CD4-positive, alpha-beta T cell (primary cell): ENCODE data around the gene ABL1. TPM values are rescaled to one million over a fixed set of nuclear protein-coding genes. Genes with fewer than 3 reads are reported as not detected.

ENCODE experiments used
- ATAC-seq: fragments of 200-7000 bp; cut with Tn5 transposase; one replicate; pipeline ENCODE4 v1.10.0; 2022; ENCODE audit warnings: mild to moderate bottlenecking; ENCODE audit not compliant: poor library complexity
- CTCF ChIA-PET: fragments of 350-600 bp; sonication (Branson Sonifier 250); formaldehyde crosslinking; loops from one replicate; lab custom pipeline; 2021; ENCODE audit warnings: antibody characterized with exemption, inconsistent platforms; lab: Charles Lee
- POLR2A ChIA-PET: fragments of 350-600 bp; sonication (Branson Sonifier 250); formaldehyde crosslinking; loops from one replicate; lab custom pipeline; 2021; ENCODE audit warnings: antibody characterized with exemption, inconsistent platforms; lab: Charles Lee
- DNase-seq, 14 experiments: peaks; one replicate each; pipeline ENCODE4 v3.0.0-alpha.2; 2013 to 2020; ENCODE audit warnings: mixed read lengths in 2 of 14
- H3K27ac ChIP-seq, 2 donors: one replicate each; pipeline versions ENCODE4 v1.5.1 to v1.7.0; 2013; ENCODE audit warnings: low read length in 2 of 2, low read depth in 1 of 2, mild to moderate bottlenecking in 1 of 2
- H3K27me3 ChIP-seq, 2 experiments: 1 replicate in 1 of 2; 2 replicates in 1 of 2; pipeline versions ENCODE4 v1.6.1 to v1.7.0; 2013; ENCODE audit warnings: low read length in 2 of 2, control low read depth in 1 of 2, mild to moderate bottlenecking in 1 of 2, moderate library complexity in 1 of 2; ENCODE audit not compliant: insufficient read depth in 2 of 2, control insufficient read depth in 1 of 2
- H3K36me3 ChIP-seq: one replicate; pipeline ENCODE4 v1.6.1; 2013; ENCODE audit warnings: low read length, control low read depth; ENCODE audit not compliant: insufficient read depth
- H3K4me1 ChIP-seq: one replicate; pipeline ENCODE4 v1.6.1; 2013; ENCODE audit warnings: low read length, control low read depth; ENCODE audit not compliant: insufficient read depth
- H3K4me3 ChIP-seq: one replicate; pipeline ENCODE4 v1.5.1; 2013; ENCODE audit warnings: mild to moderate bottlenecking, low read length, moderate library complexity
- H3K9me3 ChIP-seq, 2 experiments: 1 replicate in 1 of 2; 2 replicates in 1 of 2; pipeline versions ENCODE4 v1.6.1 to v1.7.0; 2013; ENCODE audit warnings: low read length in 2 of 2, mild to moderate bottlenecking in 2 of 2, control low read depth in 1 of 2, moderate library complexity in 1 of 2; ENCODE audit not compliant: control insufficient read depth in 1 of 2, insufficient read depth in 1 of 2
- H3K27ac Mint-ChIP-seq: one replicate; pipeline ENCODE4 v1.8.0; 2020; ENCODE audit warnings: mixed read lengths
- H3K27me3 Mint-ChIP-seq: one replicate; pipeline ENCODE4 v1.8.0; 2021; ENCODE audit warnings: mixed read lengths
- H3K36me3 Mint-ChIP-seq: one replicate; pipeline ENCODE4 v1.8.0; 2021; ENCODE audit warnings: low read depth, mixed read lengths
- H3K4me1 Mint-ChIP-seq: one replicate; pipeline ENCODE4 v1.8.0; 2021; ENCODE audit warnings: low read depth, mixed read lengths
- H3K4me3 Mint-ChIP-seq: one replicate; pipeline ENCODE4 v1.8.0; 2020; ENCODE audit warnings: mild to moderate bottlenecking, mixed read lengths
- H3K9me3 Mint-ChIP-seq: one replicate; pipeline ENCODE4 v1.8.0; 2020; ENCODE audit warnings: mixed read lengths
- intact Hi-C, 2 experiments: fragments of 100-400 bp; cut with DNase I in 1 of 2; cut with micrococcal nuclease in 1 of 2; formaldehyde crosslinking; loops; one replicate each; pipeline versions ENCODE4 v1.15.1 to v1.9.0; 2023 to 2025; cut with DNase I, micrococcal nuclease
- total RNA-seq, 174 experiments: library from RNA in 2 of 174; stranded (reverse) in 2 of 174; gene quantifications; one replicate each; pipeline ENCODE4 v1.2.3 and lab custom pipeline; 2021 to 2026
- TF ChIP-seq, protein P1 (sequence below): fragments of 200-600 bp; IDR thresholded peaks from one replicate; pipeline ENCODE4 v1.8.0; 2022; ENCODE audit warnings: antibody characterized with exemption, mild to moderate bottlenecking

The ABL1 gene
- total RNA-seq, 2 experiments from 2014 or later: 29.8 to 33.7 TPM

DNA sequence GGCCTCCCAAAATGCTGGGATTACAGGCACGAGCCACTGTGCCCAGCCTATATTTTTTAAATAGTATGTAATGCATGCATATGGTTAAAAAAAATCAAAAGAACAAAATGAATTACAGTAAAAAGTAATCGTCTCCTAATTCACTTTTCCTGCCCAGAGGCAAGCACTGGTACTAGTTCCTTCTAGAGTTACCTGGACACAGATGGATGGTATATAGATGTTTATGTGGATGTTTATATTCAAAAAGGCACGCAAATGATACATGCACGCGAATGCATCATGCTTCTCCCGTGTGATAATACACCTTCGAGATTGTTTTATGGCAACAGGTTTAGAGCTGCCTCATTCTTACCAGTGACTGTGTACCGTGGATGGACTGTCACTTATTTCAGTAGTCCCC, 21.4 kb downstream of the ABL1 start:
- H3K9me3 ChIP-seq: no peaks in the 10 kb centered on the region
- no peak overlapping the region for H3K4me3 ChIP-seq
- H3K27me3 Mint-ChIP-seq: no peaks in the 10 kb centered on the region
- H3K27ac ChIP-seq: no peak overlapping the region
- no peak for ATAC-seq
- intact Hi-C loops: no loop called here
- H3K4me1 Mint-ChIP-seq: no peaks in the 10 kb centered on the region
- H3K4me1 ChIP-seq: no peaks in the 10 kb centered on the region
- H3K9me3 Mint-ChIP-seq: no peaks in the 10 kb centered on the region
- H3K36me3 ChIP-seq: peaks cover 31% of the 10 kb centered on the region
- TF ChIP-seq, protein P1, sequence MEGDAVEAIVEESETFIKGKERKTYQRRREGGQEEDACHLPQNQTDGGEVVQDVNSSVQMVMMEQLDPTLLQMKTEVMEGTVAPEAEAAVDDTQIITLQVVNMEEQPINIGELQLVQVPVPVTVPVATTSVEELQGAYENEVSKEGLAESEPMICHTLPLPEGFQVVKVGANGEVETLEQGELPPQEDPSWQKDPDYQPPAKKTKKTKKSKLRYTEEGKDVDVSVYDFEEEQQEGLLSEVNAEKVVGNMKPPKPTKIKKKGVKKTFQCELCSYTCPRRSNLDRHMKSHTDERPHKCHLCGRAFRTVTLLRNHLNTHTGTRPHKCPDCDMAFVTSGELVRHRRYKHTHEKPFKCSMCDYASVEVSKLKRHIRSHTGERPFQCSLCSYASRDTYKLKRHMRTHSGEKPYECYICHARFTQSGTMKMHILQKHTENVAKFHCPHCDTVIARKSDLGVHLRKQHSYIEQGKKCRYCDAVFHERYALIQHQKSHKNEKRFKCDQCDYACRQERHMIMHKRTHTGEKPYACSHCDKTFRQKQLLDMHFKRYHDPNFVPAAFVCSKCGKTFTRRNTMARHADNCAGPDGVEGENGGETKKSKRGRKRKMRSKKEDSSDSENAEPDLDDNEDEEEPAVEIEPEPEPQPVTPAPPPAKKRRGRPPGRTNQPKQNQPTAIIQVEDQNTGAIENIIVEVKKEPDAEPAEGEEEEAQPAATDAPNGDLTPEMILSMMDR: no peak
- no peak overlapping the region for H3K4me3 Mint-ChIP-seq
- no peak for DNase-seq
- H3K27me3 ChIP-seq: no peaks in the 10 kb centered on the region
- POLR2A ChIA-PET: no interaction called here
- H3K36me3 Mint-ChIP-seq: peaks cover 45% of the 10 kb centered on the region
- CTCF ChIA-PET: no interaction called here
- H3K27ac Mint-ChIP-seq: no peak overlapping the region

DNA sequence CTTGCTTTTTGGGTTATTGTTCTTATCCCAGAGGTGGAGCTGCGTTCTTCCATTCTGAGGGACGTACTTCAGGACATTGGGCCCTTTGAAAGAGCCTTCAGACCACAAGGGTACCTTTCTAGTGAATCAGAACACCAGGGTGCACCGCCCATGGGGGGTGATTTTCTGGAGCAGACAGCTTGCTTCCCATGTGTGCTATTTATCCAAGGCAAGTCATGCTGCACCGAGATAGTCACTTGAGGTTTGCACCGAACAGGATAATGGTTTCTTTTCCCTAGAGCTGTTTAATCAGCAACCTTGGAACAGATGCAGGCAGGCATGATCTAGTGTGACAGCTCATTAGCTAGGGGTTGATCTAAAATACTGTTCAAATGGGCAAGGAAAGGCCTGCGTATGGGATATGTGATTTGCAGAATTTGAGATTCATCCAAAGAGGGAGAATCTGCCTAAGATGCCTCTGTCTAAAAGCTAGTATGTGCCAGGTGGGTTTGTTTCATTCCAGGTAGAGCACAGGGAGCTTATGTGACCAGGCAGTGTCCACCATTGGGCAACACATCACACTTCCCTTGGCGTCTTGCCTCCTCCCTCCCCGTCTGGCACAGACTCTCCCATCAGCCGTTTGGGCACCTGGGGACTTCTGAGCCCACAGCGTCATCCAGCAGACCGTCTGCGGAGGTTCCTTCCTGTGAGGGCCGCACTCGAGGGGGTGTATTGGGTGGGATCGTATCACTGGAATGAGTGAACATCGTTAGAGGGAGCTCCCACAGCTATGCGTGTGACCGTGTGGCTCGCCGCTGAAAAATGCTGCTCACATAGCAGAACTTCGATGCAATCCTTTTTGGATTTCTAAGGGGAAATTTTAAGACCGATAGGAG, 23.0 kb downstream of the ABL1 start:
- POLR2A ChIA-PET: no interaction called here
- peaks cover 51% of the 10 kb centered on the region for H3K36me3 Mint-ChIP-seq

DNA sequence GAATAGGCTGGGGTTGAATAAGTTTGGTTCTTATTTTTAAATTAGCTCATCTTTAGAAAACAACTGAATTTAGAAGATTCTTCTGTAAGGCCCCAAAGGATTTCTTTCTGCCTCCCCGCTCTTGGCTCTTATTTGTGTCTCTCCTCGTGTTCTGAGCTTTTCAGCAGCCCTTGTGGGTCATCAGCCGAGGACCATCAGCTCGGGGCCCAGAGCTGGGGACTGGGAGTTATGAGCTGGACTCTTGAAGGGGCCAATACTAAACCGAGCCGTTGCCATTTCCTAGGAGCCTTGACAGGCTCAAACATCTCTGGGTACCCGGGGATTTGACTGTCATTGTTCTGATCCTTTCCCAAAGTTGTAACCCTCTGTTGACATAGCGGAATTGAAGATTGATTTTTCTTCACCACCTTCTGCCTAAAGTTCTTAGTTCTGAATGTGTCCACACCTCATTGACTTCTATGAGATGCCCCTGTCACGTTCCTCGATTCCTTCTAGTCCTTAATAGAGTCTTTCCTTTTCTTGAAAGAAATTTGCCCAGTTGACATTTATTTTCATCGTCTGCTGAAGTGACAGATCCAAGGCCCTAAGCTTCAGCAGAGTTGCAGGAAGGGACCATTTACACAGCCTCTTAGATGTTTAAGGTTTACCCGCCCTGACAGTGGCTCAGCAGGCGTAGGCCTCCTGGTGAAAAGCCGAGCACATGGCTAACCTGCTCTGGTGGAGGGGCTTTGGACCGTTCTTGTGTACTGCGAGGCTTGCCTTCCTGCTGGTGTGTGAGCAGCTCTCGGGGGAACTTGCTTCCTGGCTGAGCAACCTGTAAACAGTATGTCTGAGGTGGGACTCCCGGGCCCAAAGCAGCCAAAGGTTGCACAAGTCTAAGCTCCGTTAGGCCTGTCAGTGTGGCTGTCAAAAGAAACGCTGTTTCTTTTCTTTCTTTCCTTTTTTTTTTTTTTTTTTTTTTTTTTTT, 24.0 kb downstream of the ABL1 start:
- Mint-ChIP-seq H3K4me1 (no peaks in the 10 kb centered on the region), H3K4me3 (no peak overlapping the region), H3K27ac (no peak overlapping the region), H3K9me3 (no peaks in the 10 kb centered on the region), H3K27me3 (no peaks in the 10 kb centered on the region), H3K36me3 (peaks cover 48% of the 10 kb centered on the region)
- CTCF ChIA-PET: no interaction called here
- Histone ChIP-seq H3K9me3 (no peaks in the 10 kb centered on the region), H3K27ac (no peak overlapping the region), H3K4me1 (no peaks in the 10 kb centered on the region), H3K27me3 (no peaks in the 10 kb centered on the region), H3K4me3 (no peak overlapping the region), H3K36me3 (peaks cover 31% of the 10 kb centered on the region)
- DNase-seq (no peak), ATAC-seq (no peak)
- POLR2A ChIA-PET: no interaction called here
- intact Hi-C loops: no loop called here
- TF ChIP-seq, protein P1: no peak

More for the DNA sequence above, 23.0 kb downstream of the ABL1 start:
- Histone ChIP-seq H3K27ac (no peak overlapping the region), H3K27me3 (no peaks in the 10 kb centered on the region), H3K4me3 (no peak overlapping the region), H3K4me1 (no peaks in the 10 kb centered on the region), H3K9me3 (no peaks in the 10 kb centered on the region), H3K36me3 (peaks cover 31% of the 10 kb centered on the region)
- CTCF ChIA-PET: no interaction called here
- Mint-ChIP-seq H3K9me3 (no peaks in the 10 kb centered on the region), H3K4me3 (no peak overlapping the region), H3K4me1 (no peaks in the 10 kb centered on the region), H3K27me3 (no peaks in the 10 kb centered on the region), H3K27ac (no peak overlapping the region)
- intact Hi-C loops: no loop called here
- TF ChIP-seq, protein P1: no peak
- DNase-seq: no peak
- no peak for ATAC-seq
